HCT116 (cell line): ENCODE measurements around the gene FKBP5. TPM values are rescaled to one million over a fixed set of nuclear protein-coding genes. Genes with fewer than 3 reads are reported as not detected.
A peak's percentile ranks its signal among the peaks of the same experiment; 100 is the strongest.

Experiments used
- ATAC-seq: fragments of 200-7000 bp; cut with Tn5 transposase; 2 replicates; pipeline ENCODE4 v1.9.1; 2020; ENCODE audit warnings: mild to moderate bottlenecking, moderate library complexity
- BruUV-seq: library from RNA; stranded (reverse); fragments of 400-500 nt; replicated peaks from 2 replicates; lab custom pipeline; 2021; lab: Mats Ljungman, UMichigan
- CTCF ChIA-PET: fragments of 300-600 bp; sonication (Branson Sonifier 250); formaldehyde crosslinking; loops from one replicate; lab custom pipeline; 2021; ENCODE audit warnings: antibody characterized with exemption; lab: Charles Lee
- POLR2A ChIA-PET: fragments of 300-600, 350-600 bp; sonication (Branson Sonifier 250); formaldehyde crosslinking; loops from one replicate; lab custom pipeline; 2021; ENCODE audit warnings: antibody characterized with exemption; lab: Charles Lee
- RAD21 ChIA-PET, 2 experiments: fragments of 300-600 bp; sonication (Branson Sonifier 250); formaldehyde crosslinking; loops; one replicate each; lab custom pipeline; 2023; ENCODE audit warnings: low total read pairs in 2 of 2; ENCODE audit not compliant: uncharacterized antibody in 2 of 2, unreplicated experiment in 2 of 2, low non-redundant PET in 1 of 2; lab: Charles Lee
- DNase-seq: peaks from one replicate; pipeline ENCODE4 v3.0.0-alpha.2; 2010; ENCODE audit warnings: low read depth, low spot score
- H2AFZ ChIP-seq: fragments of 200-600 bp; shearing (Covaris generic), sonication (generic); 2 replicates; pipeline ENCODE4 v1.6.1; 2017; ENCODE audit warnings: low read depth, mixed run types, mixed read lengths, antibody characterized with exemption, low read length; ENCODE audit not compliant: poor library complexity, severe bottlenecking
- H3K27ac ChIP-seq: 2 replicates; pipeline ENCODE4 v1.5.1; 2012; ENCODE audit warnings: low read depth, low read length
- H3K27me3 ChIP-seq: fragments of 200-600 bp; sonication (generic); 2 replicates; pipeline ENCODE4 v1.6.1; 2016; ENCODE audit warnings: mixed run types, low read length, mixed read lengths; ENCODE audit not compliant: insufficient read depth
- H3K36me3 ChIP-seq, 2 experiments: fragments of 200-500 bp in 1 of 2; fragments of 200-600 bp in 1 of 2; sonication (Bioruptor generic) in 1 of 2; sonication (generic) in 1 of 2; 2 replicates each; pipeline versions ENCODE4 v1.5.1 to v1.6.1; 2014 to 2016; ENCODE audit warnings: low read length in 2 of 2, inconsistent platforms in 1 of 2, mixed read lengths in 1 of 2, mixed run types in 1 of 2; ENCODE audit not compliant: insufficient read depth in 2 of 2, control insufficient read depth in 1 of 2
- H3K4me1 ChIP-seq, 2 experiments: fragments of 200-600 bp in 1 of 2; sonication (generic) in 1 of 2; 2 replicates each; pipeline versions ENCODE4 v1.5.1 to v1.6.1; 2012 to 2017; ENCODE audit warnings: low read length in 2 of 2, inconsistent platforms in 1 of 2, mild to moderate bottlenecking in 1 of 2, mixed read lengths in 1 of 2, mixed run types in 1 of 2, moderate library complexity in 1 of 2; ENCODE audit not compliant: insufficient read depth in 2 of 2, control insufficient read depth in 1 of 2
- H3K4me2 ChIP-seq: fragments of 200-600 bp; sonication (generic); 2 replicates; pipeline ENCODE4 v1.6.1; 2017; ENCODE audit warnings: mixed run types, low read length, mixed read lengths
- H3K4me3 ChIP-seq, 2 experiments: fragments of 200-600 bp in 1 of 2; sonication (generic) in 1 of 2; replicated peaks in 1 of 2; 2 replicates each; pipeline ENCODE4 v1.5.1; 2011 to 2016; ENCODE audit warnings: low read length in 2 of 2, control low read depth in 1 of 2, low read depth in 1 of 2, mild to moderate bottlenecking in 1 of 2, mixed read lengths in 1 of 2, mixed run types in 1 of 2
- H3K79me2 ChIP-seq: fragments of 200-600 bp; sonication (generic); 2 replicates; pipeline ENCODE4 v1.6.1; 2017; ENCODE audit warnings: mild to moderate bottlenecking, mixed run types, low read length, moderate library complexity, mixed read lengths; ENCODE audit not compliant: insufficient read depth
- H3K9ac ChIP-seq: fragments of 200-600 bp; sonication (generic); 2 replicates; pipeline ENCODE4 v1.6.1; 2016; ENCODE audit warnings: low read length, mixed read lengths
- H3K9me2 ChIP-seq: fragments of 200-600 bp; sonication (generic), shearing (Covaris generic); 2 replicates; pipeline ENCODE4 v1.6.1; 2017; ENCODE audit warnings: mixed run types, mild to moderate bottlenecking, moderate library complexity; ENCODE audit not compliant: insufficient read depth
- H3K9me3 ChIP-seq, 2 experiments: fragments of 200-500 bp in 1 of 2; fragments of 200-600 bp in 1 of 2; sonication (Bioruptor generic) in 1 of 2; sonication (generic) in 1 of 2; 2 replicates each; pipeline ENCODE4 v1.6.1; 2014 to 2017; ENCODE audit warnings: low read length in 2 of 2, mixed read lengths in 2 of 2, inconsistent platforms in 1 of 2, low read depth in 1 of 2, mild to moderate bottlenecking in 1 of 2, mixed run types in 1 of 2, moderate library complexity in 1 of 2; ENCODE audit not compliant: control insufficient read depth in 1 of 2, insufficient read depth in 1 of 2
- H4K20me1 ChIP-seq: fragments of 200-600 bp; sonication (generic), shearing (Covaris generic); 2 replicates; pipeline ENCODE4 v1.6.1; 2017; ENCODE audit warnings: mixed run types, mild to moderate bottlenecking, moderate library complexity; ENCODE audit not compliant: insufficient read depth
- CBX3 ChIP-seq: IDR thresholded peaks from 2 replicates; pipeline ENCODE4 v1.6.1; 2012; ENCODE audit warnings: low read depth
- CTCF ChIP-seq, 3 experiments: fragments of 200-600 bp in 1 of 3; sonication (generic) in 1 of 3; IDR thresholded peaks in 2 of 3; conservative IDR thresholded peaks in 1 of 3; 2 replicates each; pipeline ENCODE4 v1.5.1; 2012 to 2017; ENCODE audit warnings: low read depth in 2 of 3, low read length in 2 of 3, antibody characterized with exemption in 1 of 3, borderline replicate concordance in 1 of 3, control low read depth in 1 of 3, mild to moderate bottlenecking in 1 of 3, mixed read lengths in 1 of 3, mixed run types in 1 of 3, moderate library complexity in 1 of 3; ENCODE audit not compliant: insufficient read depth in 1 of 3
- ELF1 ChIP-seq: IDR thresholded peaks from 2 replicates; pipeline ENCODE4 v1.6.1; 2012; ENCODE audit warnings: low read depth, borderline replicate concordance
- POLR2AphosphoS5 ChIP-seq: IDR thresholded peaks from 2 replicates; pipeline ENCODE4 v1.6.1; 2011; ENCODE audit warnings: mild to moderate bottlenecking, low read depth, low read length, moderate library complexity
- RAD21 ChIP-seq: IDR thresholded peaks from 2 replicates; pipeline ENCODE4 v1.6.1; 2012; ENCODE audit warnings: low read depth, mild to moderate bottlenecking
- REST ChIP-seq: IDR thresholded peaks from 2 replicates; pipeline ENCODE4 v1.6.1; 2012; ENCODE audit warnings: low read depth
- SRF ChIP-seq: IDR thresholded peaks from 2 replicates; pipeline ENCODE4 v1.6.1; 2012; ENCODE audit warnings: low read depth
- ZNF274 ChIP-seq: fragments of 200-500 bp; sonication (Bioruptor generic); IDR thresholded peaks from 2 replicates; pipeline ENCODE4 v1.6.1; 2014; ENCODE audit warnings: mild to moderate bottlenecking, low read depth, low read length, inconsistent platforms
- intact Hi-C: fragments of 100-400 bp; cut with micrococcal nuclease; formaldehyde crosslinking; loops from 2 replicates; pipeline ENCODE4 v1.10.0; 2022
- total RNA-seq: library from RNA; stranded (reverse); gene quantifications from one replicate; pipeline ENCODE4 v1.2.1, GENCODE V29; 2021; ENCODE audit not compliant: unreplicated experiment

The FKBP5 gene
- total RNA-seq, 1 experiment from 2014 or later: 50.3 TPM

- intact Hi-C loops: no loop called here
- ChIA-PET POLR2A (interaction anchor here (0.6 kb wide), 1 partner anchor 58 kb away, joined by 3 read pairs; no protein-coding TSS in a partner anchor), CTCF (interaction anchor here (0.6 to 1.2 kb wide), 8 partner anchors 11 to 184 kb away, joined by 3 to 7 read pairs (median 3); no protein-coding TSS in a partner anchor)
- no peaks in the 10 kb centered on the region for H4K20me1 ChIP-seq
- no peak overlapping the region for H3K9ac ChIP-seq
- H3K27ac ChIP-seq: no peak overlapping the region
- H3K9me3 ChIP-seq: peaks cover 4 to 9% of the 10 kb centered on the region in 2 experiments; a peak in 2 of 4 replicates
- peak; percentile 78 for ATAC-seq
- no peaks in the 10 kb centered on the region for H3K36me3 ChIP-seq
- H2AFZ ChIP-seq: no peak overlapping the region
- no peak overlapping the region for H3K4me2 ChIP-seq
- no peaks in the 10 kb centered on the region for H3K9me2 ChIP-seq
- DNase-seq: peak; percentile 26
- H3K79me2 ChIP-seq: no peaks in the 10 kb centered on the region
- BruUV-seq: no TSS peak
- H3K4me1 ChIP-seq: no peaks in the 10 kb centered on the region
- no peak overlapping the region for H3K4me3 ChIP-seq
- no peaks in the 10 kb centered on the region for H3K27me3 ChIP-seq
- peak; percentile 38 to 97 (median 96); a peak in 5 of 6 replicates for TF ChIP-seq CTCF (IDR thresholded peaks at IDR 0.05 in 2 of 3, conservative IDR thresholded peaks at IDR 0.05 in 1 of 3; ENCODE audit: borderline replicate concordance in 1 of 3, insufficient read depth in 1 of 3, low read depth in 2 of 3, low read length in 2 of 3)
- TF ChIP-seq RAD21: peak; percentile 60
- 0 out of 2 replicates have a peak, but pooled peaks have one; percentile 17 for TF ChIP-seq CBX3
- TF ChIP-seq ELF1: no peak
- TF ChIP-seq, all 23 proteins: peak for 3
- RAD21 ChIA-PET: no interaction called here
These were observed 136.3 kb downstream of the FKBP5 start for GRCh38 chr6:35552285-35552917.

- Histone ChIP-seq H3K36me3 (no peaks in the 10 kb centered on the region), H3K9ac (no peak overlapping the region), H3K9me3 (peaks cover 4 to 9% of the 10 kb centered on the region in 2 experiments; a peak in 2 of 4 replicates), H3K4me2 (no peak overlapping the region), H2AFZ (no peak overlapping the region), H4K20me1 (no peaks in the 10 kb centered on the region), H3K27ac (no peak overlapping the region), H3K4me3 (no peak overlapping the region), H3K4me1 (no peaks in the 10 kb centered on the region), H3K79me2 (no peaks in the 10 kb centered on the region), H3K27me3 (no peaks in the 10 kb centered on the region), H3K9me2 (no peaks in the 10 kb centered on the region)
- ATAC-seq: no peak
- CTCF ChIA-PET: no interaction called here
- TF ChIP-seq POLR2AphosphoS5: no peak
- TF ChIP-seq ZNF274: no peak
- no peak for TF ChIP-seq ELF1
- TF ChIP-seq SRF: no peak
- TF ChIP-seq CBX3: peak; percentile 38; the same call in 1 of the 2 replicates
- TF ChIP-seq REST: no peak
- RAD21 ChIA-PET: no interaction called here
- intact Hi-C loops: no loop called here
- no TSS peak for BruUV-seq
- no peak for DNase-seq
- POLR2A ChIA-PET: no interaction called here
These were observed 138.3 kb downstream of the FKBP5 start for GRCh38 chr6:35550437-35550836.
